GM12878 (cell line): ENCODE data around the gene CLUH. TPM values are rescaled to one million over a fixed set of nuclear protein-coding genes. Genes with fewer than 3 reads are reported as not detected.

Experiments used
- ATAC-seq: fragments of 200-7000 bp; cut with Tn5 transposase; 3 replicates; pipeline ENCODE4 v1.9.1; 2020; ENCODE audit warnings: mild to moderate bottlenecking, moderate library complexity
- BruUV-seq: library from RNA; stranded (reverse); fragments of 400-500 nt; replicated peaks from 2 replicates; lab custom pipeline; 2021; lab: Mats Ljungman, UMichigan
- CTCF ChIA-PET: fragments of 300-600 bp; sonication (Branson Sonifier 250); formaldehyde crosslinking; extraction: SDS; loops from one replicate; lab custom pipeline; 2021; ENCODE audit warnings: inconsistent platforms; lab: Yijun Ruan, JAX
- POLR2A ChIA-PET: fragments of 350-600 bp; formaldehyde crosslinking; extraction: SDS; loops from one replicate; lab custom pipeline; 2021; ENCODE audit warnings: inconsistent platforms; lab: Charles Lee
- RAD21 ChIA-PET: fragments of 300-600 bp; sonication (Branson Sonifier 250); formaldehyde crosslinking; loops from one replicate; lab custom pipeline; 2023; ENCODE audit warnings: antibody characterized with exemption; ENCODE audit not compliant: unreplicated experiment; lab: Charles Lee
- SMC1A ChIA-PET: fragments of 300-600 bp; sonication (Branson Sonifier 250); formaldehyde crosslinking; loops from one replicate; lab custom pipeline; 2023; ENCODE audit not compliant: unreplicated experiment, uncharacterized antibody; lab: Charles Lee
- DNase-seq: peaks from one replicate; pipeline ENCODE4 v3.0.0-alpha.2; 2011; ENCODE audit warnings: low read depth, low spot score
- FAIRE-seq: peaks from 3 replicates; lab custom pipeline; 2011; peaks lifted over from hg19 to GRCh38; lab: Jason Lieb, UNC
- H2AFZ ChIP-seq: 2 replicates; pipeline ENCODE4 v1.6.0; 2011; ENCODE audit warnings: low read depth, low read length, control low read depth; ENCODE audit not compliant: control insufficient read depth
- H3K27ac ChIP-seq: 2 replicates; pipeline ENCODE4 v1.5.1; 2011; ENCODE audit warnings: control low read depth; ENCODE audit not compliant: control insufficient read depth, insufficient read depth
- H3K27me3 ChIP-seq, 2 experiments: replicated peaks in 1 of 2; 2 replicates each; pipeline versions ENCODE4 v1.6.0 to v1.6.1; 2011; ENCODE audit warnings: low read length in 1 of 2; ENCODE audit not compliant: control insufficient read depth in 2 of 2, insufficient read depth in 2 of 2
- H3K36me3 ChIP-seq, 2 experiments: 2 replicates each; pipeline ENCODE4 v1.5.1; 2011; ENCODE audit warnings: low read length in 1 of 2; ENCODE audit not compliant: control insufficient read depth in 2 of 2, insufficient read depth in 2 of 2
- H3K4me1 ChIP-seq: 2 replicates; pipeline ENCODE4 v1.6.1; 2011; ENCODE audit warnings: mild to moderate bottlenecking, low read length, moderate library complexity, mixed read lengths; ENCODE audit not compliant: control insufficient read depth, insufficient read depth
- H3K4me2 ChIP-seq: 2 replicates; pipeline ENCODE4 v1.6.0; 2011; ENCODE audit warnings: control low read depth; ENCODE audit not compliant: control insufficient read depth, insufficient read depth
- H3K4me3 ChIP-seq: fragments of 200-600 bp; sonication (generic); 2 replicates; pipeline ENCODE4 v1.5.1; 2016
- H3K79me2 ChIP-seq: 2 replicates; pipeline ENCODE4 v1.6.0; 2011; ENCODE audit warnings: low read length; ENCODE audit not compliant: control insufficient read depth, insufficient read depth
- H3K9ac ChIP-seq: 2 replicates; pipeline ENCODE4 v1.8.0; 2011; ENCODE audit warnings: low read length, control low read depth, mixed read lengths; ENCODE audit not compliant: control insufficient read depth, insufficient read depth
- H3K9me3 ChIP-seq: replicated peaks from 3 replicates; pipeline ENCODE4 v1.5.1; 2011; ENCODE audit warnings: mild to moderate bottlenecking, low read length; ENCODE audit not compliant: control insufficient read depth, insufficient read depth
- H4K20me1 ChIP-seq: 2 replicates; pipeline ENCODE4 v1.6.0; 2011; ENCODE audit not compliant: control insufficient read depth, insufficient read depth
- CBFB ChIP-seq: IDR thresholded peaks from 2 replicates; pipeline ENCODE4 v1.6.1; 2016; ENCODE audit warnings: antibody characterized with exemption, low read depth
- CBX5 ChIP-seq: sonication (generic); IDR thresholded peaks from 2 replicates; pipeline ENCODE4 v1.6.1; 2016; ENCODE audit warnings: low read depth, moderate library complexity, mild to moderate bottlenecking, inconsistent platforms
- ETV6 ChIP-seq, 2 experiments: fragments of 450-650 bp in 1 of 2; IDR thresholded peaks in 1 of 2; conservative IDR thresholded peaks in 1 of 2; 2 replicates each; pipeline ENCODE4 v1.6.1; 2014; ENCODE audit warnings: antibody characterized with exemption in 1 of 2, borderline replicate concordance in 1 of 2, low read depth in 1 of 2, mild to moderate bottlenecking in 1 of 2, moderate library complexity in 1 of 2
- HDAC2 ChIP-seq: fragments of 200-600 bp; sonication (generic); IDR thresholded peaks from 2 replicates; pipeline ENCODE4 v1.6.1; 2017
- HDAC6 ChIP-seq: fragments of 200-600 bp; sonication (generic); IDR thresholded peaks from one replicate; pipeline ENCODE4 v1.8.0; 2017; ENCODE audit warnings: antibody characterized with exemption; ENCODE audit not compliant: unreplicated experiment
- JUND ChIP-seq: IDR thresholded peaks from 2 replicates; pipeline ENCODE4 v1.6.1; 2012; ENCODE audit warnings: low read depth, mild to moderate bottlenecking, low read length, improper control_type of control experiment, moderate library complexity
- MTA3 ChIP-seq: IDR thresholded peaks from 2 replicates; pipeline ENCODE4 v1.6.1; 2012; ENCODE audit warnings: low read length, inconsistent platforms, borderline replicate concordance
- NR2C1 ChIP-seq: fragments of 450-650 bp; IDR thresholded peaks from 2 replicates; pipeline ENCODE4 v1.6.1; 2017; ENCODE audit warnings: antibody characterized with exemption, mild to moderate bottlenecking, moderate library complexity
- NR2C2 ChIP-seq: IDR thresholded peaks from 2 replicates; pipeline ENCODE4 v1.6.1; 2011; ENCODE audit warnings: borderline replicate concordance, low read depth; ENCODE audit not compliant: control insufficient read depth, insufficient read length
- PAX5 ChIP-seq: IDR thresholded peaks from 2 replicates; pipeline ENCODE4 v1.6.1; 2011; ENCODE audit warnings: low read depth, low read length, borderline replicate concordance
- SMAD1 ChIP-seq: fragments of 450-650 bp; IDR thresholded peaks from 2 replicates; pipeline ENCODE4 v1.6.1; 2018; ENCODE audit warnings: mild to moderate bottlenecking, low read depth; ENCODE audit not compliant: partially characterized antibody
- SMAD5 ChIP-seq: IDR thresholded peaks from 2 replicates; pipeline ENCODE4 v1.6.1; 2016; ENCODE audit warnings: antibody characterized with exemption, low read depth
- STAT1 ChIP-seq: fragments of 450-650 bp; conservative IDR thresholded peaks from 2 replicates; pipeline ENCODE4 v1.6.1; 2014; ENCODE audit warnings: antibody characterized with exemption, mild to moderate bottlenecking
- ZNF217 ChIP-seq: fragments of 450-650 bp; IDR thresholded peaks from 2 replicates; pipeline ENCODE4 v1.6.1; 2017; ENCODE audit warnings: antibody characterized with exemption, mild to moderate bottlenecking
- ZNF24 ChIP-seq: fragments of 450-650 bp; IDR thresholded peaks from 2 replicates; pipeline ENCODE4 v1.6.1; 2017; ENCODE audit warnings: antibody characterized with exemption, mild to moderate bottlenecking
- WGBS: methylation state at CpG from one replicate; pipeline ENCODE4 v1.1.6; 2016; ENCODE audit warnings: low lambda C conversion rate; ENCODE audit not compliant: insufficient replicate concordance, insufficient coverage; ENCODE audit errors: missing lambda C conversion rate; 5-methylcytosine and 5-hydroxymethylcytosine counted together
- in situ Hi-C: fragments of 300-500 bp; cut with MboI; formaldehyde crosslinking; loops from 9 replicates; pipeline ENCODE4 v1.14.3; 2018; ENCODE audit warnings: mixed read lengths
- intact Hi-C: fragments of 100-400 bp; cut with micrococcal nuclease; formaldehyde crosslinking; loops from one replicate; pipeline ENCODE4 v1.14.2; 2022; ENCODE audit not compliant: unreplicated experiment
- polyA plus RNA-seq, 11 experiments: library from polyadenylated mRNA; depleted of rRNA in 4 of 11; unstranded in 6 of 11; stranded (reverse) in 5 of 11; fragments of >200 nt; fragmentation: Nextera tagmentation in 4 of 11; fragmentation: Illumina TruSeq in 1 of 11; extraction: Ambion mirVana in 4 of 11; extraction: Trizol in 1 of 11; gene quantifications; 1 replicate in 1 of 11; 2 replicates in 10 of 11; pipeline versions ENCODE4 v1.2.1 to v1.2.3, GENCODE V29; 2011 to 2016; ENCODE audit warnings: inconsistent platforms in 2 of 11, missing spikeins in 2 of 11, low read depth in 1 of 11
- total RNA-seq, 4 experiments: library from RNA; depleted of rRNA in 3 of 4; stranded (reverse); fragments of >200 nt in 3 of 4; fragmentation: Illumina TruSeq in 1 of 4; extraction: Trizol in 1 of 4; gene quantifications; 2 replicates each; pipeline versions ENCODE4 v1.2.1 to v1.2.3, GENCODE V29; 2013 to 2021
- TF ChIP-seq, protein P1 (sequence below): fragments of 450-650 bp; IDR thresholded peaks from 2 replicates; pipeline ENCODE4 v1.6.1; 2017; ENCODE audit warnings: mild to moderate bottlenecking, moderate library complexity
- TF ChIP-seq, protein P2 (sequence below): fragments of 450-650 bp; IDR thresholded peaks from 2 replicates; pipeline ENCODE4 v1.6.1; 2014; ENCODE audit warnings: mild to moderate bottlenecking
- TF ChIP-seq, protein P3 (sequence below): IDR thresholded peaks from 2 replicates; pipeline ENCODE4 v1.6.1; 2012; ENCODE audit warnings: low read length, inconsistent platforms
- TF ChIP-seq, protein P4 (sequence below): fragments of 450-650 bp; IDR thresholded peaks from 2 replicates; pipeline ENCODE4 v1.6.1; 2016; ENCODE audit warnings: mild to moderate bottlenecking

CLUH gene
- total and polyA plus RNA-seq, 10 of the 15 experiments (the other 5 are each of a cell fraction or from before 2014, with no cell fraction given): 0.11 to 147 (median 60.2) TPM

DNA sequence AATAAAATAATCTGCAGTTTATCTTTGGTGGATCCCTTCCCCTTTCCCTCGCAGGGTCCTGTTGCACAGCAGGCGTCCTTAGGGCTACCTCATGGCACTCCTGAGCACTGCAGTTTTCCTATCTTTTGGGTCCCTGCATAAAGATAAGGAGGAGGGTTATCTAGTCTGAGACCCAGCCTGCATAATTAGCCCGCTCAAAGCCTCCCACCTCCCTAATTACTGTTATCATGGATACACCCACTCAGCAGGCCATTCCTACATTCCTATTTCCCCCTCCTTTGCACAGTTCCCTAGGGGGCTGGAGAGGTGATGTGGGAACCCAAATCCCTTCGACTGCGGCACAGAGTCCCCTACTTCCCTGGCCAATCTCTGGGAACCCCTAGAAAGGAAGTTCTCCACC is 5.1 kb upstream of the CLUH start:
- WGBS: 83% methylated on average over 5 of the region's 5 CpGs
- in situ Hi-C loops: no loop called here
- TF ChIP-seq NR2C2 (no peak), ZNF217 (no peak), JUND (no peak), NR2C1 (no peak), HDAC6 (no peak), SMAD1 (no peak), ZNF24 (no peak), STAT1 (no peak), HDAC2 (no peak), PAX5 (no peak), ETV6 (conservative IDR thresholded peaks at IDR 0.05 in 1 of 2, IDR thresholded peaks at IDR 0.05 in 1 of 2; ENCODE audit: borderline replicate concordance in 1 of 2, low read depth in 1 of 2) (no peak), SMAD5 (no peak), MTA3 (no peak), CBX5 (no peak), CBFB (no peak)
- TF ChIP-seq, protein P1, sequence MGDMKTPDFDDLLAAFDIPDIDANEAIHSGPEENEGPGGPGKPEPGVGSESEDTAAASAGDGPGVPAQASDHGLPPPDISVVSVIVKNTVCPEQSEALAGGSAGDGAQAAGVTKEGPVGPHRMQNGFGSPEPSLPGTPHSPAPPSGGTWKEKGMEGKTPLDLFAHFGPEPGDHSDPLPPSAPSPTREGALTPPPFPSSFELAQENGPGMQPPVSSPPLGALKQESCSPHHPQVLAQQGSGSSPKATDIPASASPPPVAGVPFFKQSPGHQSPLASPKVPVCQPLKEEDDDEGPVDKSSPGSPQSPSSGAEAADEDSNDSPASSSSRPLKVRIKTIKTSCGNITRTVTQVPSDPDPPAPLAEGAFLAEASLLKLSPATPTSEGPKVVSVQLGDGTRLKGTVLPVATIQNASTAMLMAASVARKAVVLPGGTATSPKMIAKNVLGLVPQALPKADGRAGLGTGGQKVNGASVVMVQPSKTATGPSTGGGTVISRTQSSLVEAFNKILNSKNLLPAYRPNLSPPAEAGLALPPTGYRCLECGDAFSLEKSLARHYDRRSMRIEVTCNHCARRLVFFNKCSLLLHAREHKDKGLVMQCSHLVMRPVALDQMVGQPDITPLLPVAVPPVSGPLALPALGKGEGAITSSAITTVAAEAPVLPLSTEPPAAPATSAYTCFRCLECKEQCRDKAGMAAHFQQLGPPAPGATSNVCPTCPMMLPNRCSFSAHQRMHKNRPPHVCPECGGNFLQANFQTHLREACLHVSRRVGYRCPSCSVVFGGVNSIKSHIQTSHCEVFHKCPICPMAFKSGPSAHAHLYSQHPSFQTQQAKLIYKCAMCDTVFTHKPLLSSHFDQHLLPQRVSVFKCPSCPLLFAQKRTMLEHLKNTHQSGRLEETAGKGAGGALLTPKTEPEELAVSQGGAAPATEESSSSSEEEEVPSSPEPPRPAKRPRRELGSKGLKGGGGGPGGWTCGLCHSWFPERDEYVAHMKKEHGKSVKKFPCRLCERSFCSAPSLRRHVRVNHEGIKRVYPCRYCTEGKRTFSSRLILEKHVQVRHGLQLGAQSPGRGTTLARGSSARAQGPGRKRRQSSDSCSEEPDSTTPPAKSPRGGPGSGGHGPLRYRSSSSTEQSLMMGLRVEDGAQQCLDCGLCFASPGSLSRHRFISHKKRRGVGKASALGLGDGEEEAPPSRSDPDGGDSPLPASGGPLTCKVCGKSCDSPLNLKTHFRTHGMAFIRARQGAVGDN: no peak
- TF ChIP-seq, protein P2, sequence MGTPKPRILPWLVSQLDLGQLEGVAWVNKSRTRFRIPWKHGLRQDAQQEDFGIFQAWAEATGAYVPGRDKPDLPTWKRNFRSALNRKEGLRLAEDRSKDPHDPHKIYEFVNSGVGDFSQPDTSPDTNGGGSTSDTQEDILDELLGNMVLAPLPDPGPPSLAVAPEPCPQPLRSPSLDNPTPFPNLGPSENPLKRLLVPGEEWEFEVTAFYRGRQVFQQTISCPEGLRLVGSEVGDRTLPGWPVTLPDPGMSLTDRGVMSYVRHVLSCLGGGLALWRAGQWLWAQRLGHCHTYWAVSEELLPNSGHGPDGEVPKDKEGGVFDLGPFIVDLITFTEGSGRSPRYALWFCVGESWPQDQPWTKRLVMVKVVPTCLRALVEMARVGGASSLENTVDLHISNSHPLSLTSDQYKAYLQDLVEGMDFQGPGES: no peak
- TF ChIP-seq, protein P3, sequence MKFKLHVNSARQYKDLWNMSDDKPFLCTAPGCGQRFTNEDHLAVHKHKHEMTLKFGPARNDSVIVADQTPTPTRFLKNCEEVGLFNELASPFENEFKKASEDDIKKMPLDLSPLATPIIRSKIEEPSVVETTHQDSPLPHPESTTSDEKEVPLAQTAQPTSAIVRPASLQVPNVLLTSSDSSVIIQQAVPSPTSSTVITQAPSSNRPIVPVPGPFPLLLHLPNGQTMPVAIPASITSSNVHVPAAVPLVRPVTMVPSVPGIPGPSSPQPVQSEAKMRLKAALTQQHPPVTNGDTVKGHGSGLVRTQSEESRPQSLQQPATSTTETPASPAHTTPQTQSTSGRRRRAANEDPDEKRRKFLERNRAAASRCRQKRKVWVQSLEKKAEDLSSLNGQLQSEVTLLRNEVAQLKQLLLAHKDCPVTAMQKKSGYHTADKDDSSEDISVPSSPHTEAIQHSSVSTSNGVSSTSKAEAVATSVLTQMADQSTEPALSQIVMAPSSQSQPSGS: no peak
- TF ChIP-seq, protein P4, sequence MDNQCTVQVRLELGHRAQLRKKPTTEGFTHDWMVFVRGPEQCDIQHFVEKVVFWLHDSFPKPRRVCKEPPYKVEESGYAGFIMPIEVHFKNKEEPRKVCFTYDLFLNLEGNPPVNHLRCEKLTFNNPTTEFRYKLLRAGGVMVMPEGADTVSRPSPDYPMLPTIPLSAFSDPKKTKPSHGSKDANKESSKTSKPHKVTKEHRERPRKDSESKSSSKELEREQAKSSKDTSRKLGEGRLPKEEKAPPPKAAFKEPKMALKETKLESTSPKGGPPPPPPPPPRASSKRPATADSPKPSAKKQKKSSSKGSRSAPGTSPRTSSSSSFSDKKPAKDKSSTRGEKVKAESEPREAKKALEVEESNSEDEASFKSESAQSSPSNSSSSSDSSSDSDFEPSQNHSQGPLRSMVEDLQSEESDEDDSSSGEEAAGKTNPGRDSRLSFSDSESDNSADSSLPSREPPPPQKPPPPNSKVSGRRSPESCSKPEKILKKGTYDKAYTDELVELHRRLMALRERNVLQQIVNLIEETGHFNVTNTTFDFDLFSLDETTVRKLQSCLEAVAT: no peak

More for the DNA sequence above, 5.1 kb upstream of the CLUH start:
- ChIA-PET POLR2A (no interaction called here), RAD21 (interaction anchor here (0.5 kb wide), 1 partner anchor 332 kb away, joined by 3 read pairs; no protein-coding TSS in a partner anchor), SMC1A (no interaction called here), CTCF (no interaction called here)
- Histone ChIP-seq H2AFZ (no peak overlapping the region), H4K20me1 (no peaks in the 10 kb centered on the region), H3K4me1 (no peaks in the 10 kb centered on the region; the same call in none of the 2 replicates), H3K27ac (no peak overlapping the region), H3K27me3 (no peaks in the 10 kb centered on the region; a peak in 1 of 4 replicates), H3K36me3 (no peaks in the 10 kb centered on the region), H3K79me2 (peaks cover 7% of the 10 kb centered on the region), H3K9ac (no peak overlapping the region), H3K4me3 (no peak overlapping the region), H3K9me3 (no peaks in the 10 kb centered on the region), H3K4me2 (no peak overlapping the region)
- FAIRE-seq (no peak), ATAC-seq (no peak), DNase-seq (no peak)
- intact Hi-C loops: no loop called here
- BruUV-seq: no TSS peak
